GM12891 (cell line): ENCODE data around the gene NSL1.

ENCODE experiments used
- POLR2AphosphoS5 ChIP-seq: IDR thresholded peaks from 2 replicates; pipeline ENCODE4 v1.6.1; 2011; ENCODE audit warnings: low read depth, low read length, control low read depth
- POU2F2 ChIP-seq: IDR thresholded peaks from 2 replicates; pipeline ENCODE4 v1.6.1; 2011; ENCODE audit warnings: low read depth, mild to moderate bottlenecking, control low read depth, low read length, moderate library complexity

DNA sequence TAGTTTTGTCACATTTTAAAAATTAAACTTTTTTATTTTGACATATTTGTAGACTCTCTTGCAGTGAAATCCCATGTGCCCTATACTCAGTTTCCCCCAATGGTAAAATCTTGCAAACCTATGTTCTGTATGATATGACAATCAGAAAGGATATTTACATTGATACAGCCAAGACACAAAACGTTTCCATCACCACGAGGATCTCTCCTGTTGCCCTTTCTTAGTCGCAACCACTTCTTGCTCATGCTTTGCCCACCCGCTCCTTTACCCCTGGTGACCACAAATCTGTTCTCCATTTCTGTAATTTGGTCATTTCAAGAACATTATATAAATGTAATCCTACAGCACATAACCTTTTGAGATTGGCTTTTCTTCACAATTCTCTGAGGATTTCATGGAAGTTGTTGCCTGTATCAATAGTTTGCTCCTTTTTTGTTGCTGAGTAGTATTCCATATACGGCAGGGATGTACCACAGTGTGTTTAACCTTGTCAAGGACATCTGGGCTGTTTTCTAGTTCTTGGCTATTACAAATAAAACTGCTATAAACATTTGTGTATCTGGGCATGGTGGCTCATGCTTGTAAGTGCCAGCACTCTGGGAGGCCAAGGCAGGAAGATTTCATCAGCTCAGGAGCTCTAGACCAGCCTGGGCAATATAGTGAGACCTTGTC lies 78.0 kb downstream of the NSL1 start:
- TF ChIP-seq POLR2AphosphoS5 (no peak), POU2F2 (no peak)
